ENCODE data around the gene MRPS21.

DNA sequence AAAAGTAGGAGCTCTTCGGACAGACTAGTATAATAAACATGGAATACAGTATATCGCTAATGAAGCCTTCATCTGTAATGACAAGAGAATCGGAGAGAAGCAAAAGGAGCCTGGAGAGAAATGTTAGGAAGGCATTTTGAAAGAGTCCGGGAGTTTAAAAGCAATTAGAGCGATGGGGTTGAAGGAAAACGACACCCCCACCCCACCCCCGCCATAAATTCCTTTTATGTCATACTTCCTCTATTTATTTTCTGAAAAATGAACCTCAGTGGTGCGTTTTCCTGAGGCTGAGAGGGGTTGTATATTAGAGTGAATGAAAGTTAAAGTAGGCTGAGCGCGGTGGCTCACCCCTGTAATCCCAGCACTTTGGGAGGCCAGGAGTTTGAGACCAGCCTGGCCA lies 24.2 kb upstream of the MRPS21 start:
- no peak for TF ChIP-seq ZNF274 (IDR thresholded peaks at IDR 0.05; ENCODE audit: low read depth, low read length)
- TF ChIP-seq YY1 (IDR thresholded peaks at IDR 0.05; ENCODE audit: insufficient read depth, insufficient read length): no peak

Measured in NT2/D1 (cell line).